Measurements from ENCODE around the gene NME2.

DNA sequence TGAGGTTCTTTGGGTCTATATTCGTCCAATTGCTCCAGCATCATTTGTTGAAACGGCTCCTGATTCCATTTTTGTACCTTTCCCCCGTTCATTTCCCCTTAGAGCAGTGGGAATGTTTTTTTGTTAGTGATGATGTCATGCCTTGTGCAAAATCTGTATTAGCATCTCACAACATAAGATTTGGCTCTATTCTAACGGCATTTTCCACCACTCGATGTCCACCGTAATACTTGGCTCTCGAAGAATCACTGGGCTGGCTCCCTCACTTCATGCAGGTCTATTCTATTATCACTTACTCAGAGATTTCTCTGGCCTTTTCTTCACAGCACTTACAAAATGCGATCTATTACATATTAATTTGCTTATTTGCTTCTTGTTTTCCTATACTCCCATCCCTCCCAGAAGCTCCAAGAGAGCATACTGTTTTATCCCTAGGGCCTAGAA is 13.4 kb upstream of the NME2 start:
- TF ChIP-seq, protein P1, sequence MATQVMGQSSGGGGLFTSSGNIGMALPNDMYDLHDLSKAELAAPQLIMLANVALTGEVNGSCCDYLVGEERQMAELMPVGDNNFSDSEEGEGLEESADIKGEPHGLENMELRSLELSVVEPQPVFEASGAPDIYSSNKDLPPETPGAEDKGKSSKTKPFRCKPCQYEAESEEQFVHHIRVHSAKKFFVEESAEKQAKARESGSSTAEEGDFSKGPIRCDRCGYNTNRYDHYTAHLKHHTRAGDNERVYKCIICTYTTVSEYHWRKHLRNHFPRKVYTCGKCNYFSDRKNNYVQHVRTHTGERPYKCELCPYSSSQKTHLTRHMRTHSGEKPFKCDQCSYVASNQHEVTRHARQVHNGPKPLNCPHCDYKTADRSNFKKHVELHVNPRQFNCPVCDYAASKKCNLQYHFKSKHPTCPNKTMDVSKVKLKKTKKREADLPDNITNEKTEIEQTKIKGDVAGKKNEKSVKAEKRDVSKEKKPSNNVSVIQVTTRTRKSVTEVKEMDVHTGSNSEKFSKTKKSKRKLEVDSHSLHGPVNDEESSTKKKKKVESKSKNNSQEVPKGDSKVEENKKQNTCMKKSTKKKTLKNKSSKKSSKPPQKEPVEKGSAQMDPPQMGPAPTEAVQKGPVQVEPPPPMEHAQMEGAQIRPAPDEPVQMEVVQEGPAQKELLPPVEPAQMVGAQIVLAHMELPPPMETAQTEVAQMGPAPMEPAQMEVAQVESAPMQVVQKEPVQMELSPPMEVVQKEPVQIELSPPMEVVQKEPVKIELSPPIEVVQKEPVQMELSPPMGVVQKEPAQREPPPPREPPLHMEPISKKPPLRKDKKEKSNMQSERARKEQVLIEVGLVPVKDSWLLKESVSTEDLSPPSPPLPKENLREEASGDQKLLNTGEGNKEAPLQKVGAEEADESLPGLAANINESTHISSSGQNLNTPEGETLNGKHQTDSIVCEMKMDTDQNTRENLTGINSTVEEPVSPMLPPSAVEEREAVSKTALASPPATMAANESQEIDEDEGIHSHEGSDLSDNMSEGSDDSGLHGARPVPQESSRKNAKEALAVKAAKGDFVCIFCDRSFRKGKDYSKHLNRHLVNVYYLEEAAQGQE (IDR thresholded peaks at IDR 0.05; ENCODE audit: insufficient read depth in 1 of 2, low read depth in 2 of 2, low read length in 2 of 2), result no peak
- no peak for TF ChIP-seq POLR2AphosphoS5 (IDR thresholded peaks at IDR 0.05; ENCODE audit: low read depth, low read length)
- no peak for TF ChIP-seq FOXP2 (optimal IDR thresholded peaks at IDR 0.05; ENCODE audit: borderline replicate concordance, extremely low read depth, extremely low read length, insufficient read depth)
- TF ChIP-seq TAF1 (IDR thresholded peaks at IDR 0.05; ENCODE audit: borderline replicate concordance, insufficient read depth, low read length), result no peak
